SK-N-SH treated with all-trans-retinoic acid at 6 μM for 48 hours (cell line): Measurements from ENCODE around the gene IGLL5.

Experiments
- ESRRG ChIP-seq: fragments of 250-450 bp; sonication (Bioruptor Pico); IDR thresholded peaks from 2 replicates; pipeline ENCODE4 v1.6.1; 2021; ENCODE audit warnings: mild to moderate bottlenecking
- ISL1 ChIP-seq: fragments of 250-450 bp; sonication (Bioruptor Pico); IDR thresholded peaks from 2 replicates; pipeline ENCODE4 v2.1.2; 2022; ENCODE audit warnings: mild to moderate bottlenecking, moderate library complexity
- OSR1 ChIP-seq: fragments of 250-450 bp; sonication (Bioruptor Pico); IDR thresholded peaks from 2 replicates; pipeline ENCODE4 v1.8.0; 2022; ENCODE audit warnings: moderate library complexity, mild to moderate bottlenecking, inconsistent platforms
- ZFP3 ChIP-seq: fragments of 250-450 bp; sonication (Bioruptor Pico); IDR thresholded peaks from 2 replicates; pipeline ENCODE4 v1.5.0; 2020; ENCODE audit warnings: mild to moderate bottlenecking, moderate library complexity
- ZNF8 ChIP-seq: fragments of 450-650 bp; formaldehyde crosslinking; IDR thresholded peaks from 2 replicates; pipeline ENCODE4 v1.5.0; 2020; ENCODE audit warnings: mild to moderate bottlenecking, moderate library complexity
- TF ChIP-seq, protein P1 (sequence below): fragments of 250-450 bp; sonication (Bioruptor Pico); IDR thresholded peaks from 2 replicates; pipeline ENCODE4 v1.8.0; 2020; ENCODE audit warnings: mild to moderate bottlenecking, moderate library complexity, borderline replicate concordance

GRCh38 chr22:22855085-22855484, 32.5 kb upstream of the IGLL5 start:
- TF ChIP-seq, protein P1, sequence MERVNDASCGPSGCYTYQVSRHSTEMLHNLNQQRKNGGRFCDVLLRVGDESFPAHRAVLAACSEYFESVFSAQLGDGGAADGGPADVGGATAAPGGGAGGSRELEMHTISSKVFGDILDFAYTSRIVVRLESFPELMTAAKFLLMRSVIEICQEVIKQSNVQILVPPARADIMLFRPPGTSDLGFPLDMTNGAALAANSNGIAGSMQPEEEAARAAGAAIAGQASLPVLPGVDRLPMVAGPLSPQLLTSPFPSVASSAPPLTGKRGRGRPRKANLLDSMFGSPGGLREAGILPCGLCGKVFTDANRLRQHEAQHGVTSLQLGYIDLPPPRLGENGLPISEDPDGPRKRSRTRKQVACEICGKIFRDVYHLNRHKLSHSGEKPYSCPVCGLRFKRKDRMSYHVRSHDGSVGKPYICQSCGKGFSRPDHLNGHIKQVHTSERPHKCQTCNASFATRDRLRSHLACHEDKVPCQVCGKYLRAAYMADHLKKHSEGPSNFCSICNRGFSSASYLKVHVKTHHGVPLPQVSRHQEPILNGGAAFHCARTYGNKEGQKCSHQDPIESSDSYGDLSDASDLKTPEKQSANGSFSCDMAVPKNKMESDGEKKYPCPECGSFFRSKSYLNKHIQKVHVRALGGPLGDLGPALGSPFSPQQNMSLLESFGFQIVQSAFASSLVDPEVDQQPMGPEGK (CRISPR knock-in tag): no peak
- TF ChIP-seq ESRRG (no peak), ZNF8 (no peak), ISL1 (CRISPR knock-in tag) (no peak), OSR1 (CRISPR knock-in tag) (no peak), ZFP3 (CRISPR knock-in tag) (no peak)
